Measurements from ENCODE around the gene GPR87. TPM values are rescaled to one million over a fixed set of nuclear protein-coding genes. Genes with fewer than 3 reads are reported as not detected.
A peak's percentile ranks its signal among the peaks of the same experiment; 100 is the strongest.

The GPR87 gene
- total RNA-seq, 1 donor from 2014 or later: 15.5 TPM

DNA sequence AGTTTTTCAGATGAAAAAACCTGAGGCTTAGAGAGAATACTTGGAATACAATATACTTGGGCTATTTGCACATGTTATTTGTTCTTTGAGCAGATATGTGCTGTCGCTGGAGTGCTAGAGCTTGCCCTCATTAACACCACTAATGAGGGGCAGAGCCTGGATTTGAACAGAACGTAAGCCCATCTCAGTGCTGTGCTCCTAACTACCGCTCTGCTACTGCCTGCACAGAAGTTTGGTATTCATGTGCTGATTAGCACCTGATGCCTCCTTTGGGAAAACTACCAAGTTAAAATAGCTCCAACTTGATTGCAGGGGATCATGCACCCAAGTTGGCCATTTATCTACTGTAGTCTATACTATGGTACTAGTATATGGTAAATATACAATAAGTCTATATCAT is 3.6 kb downstream of the GPR87 start:
- Histone ChIP-seq H3K4me1 (ENCODE audit: insufficient read depth, low read length) (peaks cover 4% of the 10 kb centered on the region), H3K9ac (ENCODE audit: low read length) (no peak overlapping the region), H3K9me3 (ENCODE audit: insufficient read depth, low read depth, low read length) (no peaks in the 10 kb centered on the region), H3K4me2 (ENCODE audit: low read length) (no peak overlapping the region), H3K27me3 (ENCODE audit: insufficient read depth, low read length) (no peaks in the 10 kb centered on the region), H3K4me3 (ENCODE audit: insufficient read depth, low read depth, low read length) (no peak overlapping the region), H3K79me2 (ENCODE audit: insufficient read depth, low read length) (no peaks in the 10 kb centered on the region), H3K36me3 (ENCODE audit: insufficient read depth, low read length) (no peaks in the 10 kb centered on the region), H2AFZ (ENCODE audit: low read depth, low read length) (no peak overlapping the region), H3K27ac (ENCODE audit: low read depth, low read length) (no peak overlapping the region), H4K20me1 (ENCODE audit: insufficient read depth, low read length) (no peaks in the 10 kb centered on the region)
- Mint-ChIP-seq H3K27ac (ENCODE audit: unreplicated experiment) (no peak overlapping the region), H3K36me3 (ENCODE audit: low read depth, unreplicated experiment) (peaks cover 6% of the 10 kb centered on the region), H3K9me3 (ENCODE audit: unreplicated experiment) (no peaks in the 10 kb centered on the region), H3K4me1 (ENCODE audit: low read depth, unreplicated experiment) (peaks cover 23% of the 10 kb centered on the region), H3K4me3 (ENCODE audit: unreplicated experiment) (no peak overlapping the region), H3K27me3 (ENCODE audit: low read depth, unreplicated experiment) (no peaks in the 10 kb centered on the region)
- FAIRE-seq (peak; percentile 55), DNase-seq (ENCODE audit: low read depth) (no peak)
- no peak for TF ChIP-seq CTCF (IDR thresholded peaks at IDR 0.05; ENCODE audit: insufficient read depth, low read depth, low read length)

DNA sequence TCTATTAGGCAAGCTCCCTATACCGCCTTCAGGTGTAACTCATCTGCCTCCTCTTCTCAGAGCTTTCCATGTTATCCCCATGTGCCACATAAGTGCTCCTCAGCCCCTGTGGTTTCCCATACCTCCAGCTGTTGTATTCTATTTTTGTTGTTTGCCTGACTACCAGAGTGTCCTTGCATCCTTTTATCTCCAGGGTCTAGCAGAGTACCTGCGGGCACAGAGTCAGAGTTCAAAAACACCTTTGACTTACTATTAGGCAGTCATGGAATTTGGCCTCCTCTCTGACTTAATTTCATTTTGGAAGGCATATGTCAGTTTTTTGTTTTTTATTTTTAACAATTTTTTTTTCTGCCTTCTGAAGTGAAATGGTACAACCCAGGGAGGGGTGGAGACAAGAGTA is 7.1 kb downstream of the GPR87 start:
- Mint-ChIP-seq H3K27ac (ENCODE audit: unreplicated experiment) (no peak overlapping the region), H3K4me3 (ENCODE audit: unreplicated experiment) (no peak overlapping the region), H3K27me3 (ENCODE audit: low read depth, unreplicated experiment) (no peaks in the 10 kb centered on the region), H3K4me1 (ENCODE audit: low read depth, unreplicated experiment) (peaks cover 40% of the 10 kb centered on the region), H3K36me3 (ENCODE audit: low read depth, unreplicated experiment) (peaks cover 2% of the 10 kb centered on the region), H3K9me3 (ENCODE audit: unreplicated experiment) (no peaks in the 10 kb centered on the region)
- FAIRE-seq: no peak
- Histone ChIP-seq H2AFZ (ENCODE audit: low read depth, low read length) (no peak overlapping the region), H3K9ac (ENCODE audit: low read length) (no peak overlapping the region), H3K27me3 (ENCODE audit: insufficient read depth, low read length) (no peaks in the 10 kb centered on the region), H3K27ac (ENCODE audit: low read depth, low read length) (no peak overlapping the region), H3K36me3 (ENCODE audit: insufficient read depth, low read length) (no peaks in the 10 kb centered on the region), H3K4me3 (ENCODE audit: insufficient read depth, low read depth, low read length) (no peak overlapping the region), H3K79me2 (ENCODE audit: insufficient read depth, low read length) (no peaks in the 10 kb centered on the region), H3K4me1 (ENCODE audit: insufficient read depth, low read length) (peaks cover 27% of the 10 kb centered on the region), H4K20me1 (ENCODE audit: insufficient read depth, low read length) (no peaks in the 10 kb centered on the region), H3K4me2 (ENCODE audit: low read length) (no peak overlapping the region), H3K9me3 (ENCODE audit: insufficient read depth, low read depth, low read length) (no peaks in the 10 kb centered on the region)
- no peak for DNase-seq (ENCODE audit: low read depth)
- no peak for TF ChIP-seq EZH2 (IDR thresholded peaks at IDR 0.05; ENCODE audit: insufficient read depth, low read length)
- TF ChIP-seq CTCF (IDR thresholded peaks at IDR 0.05; ENCODE audit: insufficient read depth, low read depth, low read length): no peak

DNA sequence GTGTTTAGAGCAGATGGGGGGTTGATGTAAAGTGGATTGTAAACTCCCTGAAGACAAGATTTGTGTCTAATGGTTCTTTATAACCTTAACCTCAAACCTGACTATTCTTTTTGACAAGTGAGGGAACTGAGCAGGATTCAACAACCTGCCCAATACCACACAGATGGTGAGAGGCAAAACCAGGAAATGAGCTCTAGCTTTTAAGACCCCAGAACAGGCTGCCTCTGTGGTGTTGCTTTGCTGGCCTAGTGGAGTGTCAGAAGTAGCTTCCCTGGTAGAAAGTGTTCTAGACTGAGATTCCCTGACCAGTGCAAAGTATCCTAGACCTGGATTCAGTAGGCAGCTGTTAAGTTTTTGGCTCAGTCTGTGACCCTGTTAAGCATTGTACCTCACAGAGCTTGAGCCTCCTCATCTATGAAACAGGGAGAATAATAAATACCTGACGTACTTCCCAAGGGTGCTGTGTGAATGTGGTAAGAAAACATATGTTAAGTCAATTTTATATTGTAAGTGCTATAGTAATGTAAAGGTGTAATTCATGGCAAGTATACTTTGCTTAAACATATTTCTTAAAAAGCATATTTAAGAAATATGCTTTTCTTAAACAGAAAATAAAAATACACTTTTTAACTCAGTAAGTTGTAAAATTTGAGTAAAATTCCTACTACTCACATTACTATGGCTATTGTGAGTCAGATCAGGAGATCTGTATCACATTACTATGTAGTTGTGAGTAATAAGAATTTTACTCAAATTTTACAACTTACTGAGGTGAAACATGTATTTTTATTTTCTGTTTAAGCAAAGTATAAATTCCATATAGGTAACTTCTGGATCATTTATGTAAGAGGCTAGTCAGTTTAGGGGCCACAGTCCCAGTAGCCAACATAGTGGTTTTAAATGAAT is 8.8 kb downstream of the GPR87 start:
- Mint-ChIP-seq H3K4me1 (ENCODE audit: low read depth, unreplicated experiment) (peaks cover 51% of the 10 kb centered on the region), H3K4me3 (ENCODE audit: unreplicated experiment) (no peak overlapping the region), H3K27me3 (ENCODE audit: low read depth, unreplicated experiment) (no peaks in the 10 kb centered on the region), H3K9me3 (ENCODE audit: unreplicated experiment) (no peaks in the 10 kb centered on the region), H3K27ac (ENCODE audit: unreplicated experiment) (peak overlapping the region; percentile 58), H3K36me3 (ENCODE audit: low read depth, unreplicated experiment) (peaks cover 2% of the 10 kb centered on the region)
- Histone ChIP-seq H2AFZ (ENCODE audit: low read depth, low read length) (no peak overlapping the region), H3K27me3 (ENCODE audit: insufficient read depth, low read length) (no peaks in the 10 kb centered on the region), H4K20me1 (ENCODE audit: insufficient read depth, low read length) (no peaks in the 10 kb centered on the region), H3K36me3 (ENCODE audit: insufficient read depth, low read length) (no peaks in the 10 kb centered on the region), H3K4me1 (ENCODE audit: insufficient read depth, low read length) (peaks cover 28% of the 10 kb centered on the region), H3K9me3 (ENCODE audit: insufficient read depth, low read depth, low read length) (no peaks in the 10 kb centered on the region), H3K9ac (ENCODE audit: low read length) (no peak overlapping the region), H3K4me3 (ENCODE audit: insufficient read depth, low read depth, low read length) (no peak overlapping the region), H3K4me2 (ENCODE audit: low read length) (no peak overlapping the region), H3K27ac (ENCODE audit: low read depth, low read length) (no peak overlapping the region), H3K79me2 (ENCODE audit: insufficient read depth, low read length) (no peaks in the 10 kb centered on the region)
- no peak for DNase-seq (ENCODE audit: low read depth)
- FAIRE-seq: no peak
- no peak for TF ChIP-seq EZH2 (IDR thresholded peaks at IDR 0.05; ENCODE audit: insufficient read depth, low read length)
- TF ChIP-seq CTCF (IDR thresholded peaks at IDR 0.05; ENCODE audit: insufficient read depth, low read depth, low read length): no peak

Measured in astrocyte (in vitro differentiated cells and primary cell).